ENCODE results near the gene KRTAP20-3.

GRCh38 chr21:30634906-30635305, 7.8 kb upstream of the KRTAP20-3 start, which contains the start of gene KRTAP20-2:
- TF ChIP-seq POLR2A (IDR thresholded peaks at IDR 0.05) (no peak), CTCF (IDR thresholded peaks at IDR 0.05) (no peak)

Data from uterus (tissue), 2 donors.